ENCODE data around the gene HTT-AS. TPM values are rescaled to one million over a fixed set of nuclear protein-coding genes. Genes with fewer than 3 reads are reported as not detected.
"Not testable (repeated sequence)": the region's sequence is repeated elsewhere in the genome, so short reads cannot be mapped to it uniquely, and the experiment has no call there.

Gene HTT-AS
- total RNA-seq, 4 donors from 2014 or later, result not detected

DNA sequence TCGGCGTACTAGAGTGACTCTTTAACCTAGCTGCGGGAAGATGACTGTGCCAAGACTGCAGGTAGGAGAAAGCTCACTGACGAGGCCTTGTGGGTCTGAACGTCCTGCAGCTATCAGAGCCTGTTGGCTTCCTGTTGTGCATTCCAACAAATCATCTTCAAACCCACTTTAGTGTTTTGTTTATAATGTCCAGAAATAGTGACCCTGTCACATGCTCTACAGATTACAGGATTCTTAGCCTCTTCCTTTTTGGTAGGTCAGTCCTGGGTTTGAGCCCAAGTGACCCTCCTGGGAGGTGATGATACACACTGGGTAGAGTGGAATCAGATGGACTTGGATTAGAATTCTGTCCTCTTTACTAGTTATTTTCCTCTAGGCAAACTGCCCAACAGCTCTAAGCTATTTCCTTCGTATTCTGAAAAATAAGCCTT, 33.4 kb upstream of the HTT-AS start:
- peak; percentile 40 to 48 for DNase-seq (ENCODE audit: low spot score in 2 of 2)
- TF ChIP-seq, protein P1, sequence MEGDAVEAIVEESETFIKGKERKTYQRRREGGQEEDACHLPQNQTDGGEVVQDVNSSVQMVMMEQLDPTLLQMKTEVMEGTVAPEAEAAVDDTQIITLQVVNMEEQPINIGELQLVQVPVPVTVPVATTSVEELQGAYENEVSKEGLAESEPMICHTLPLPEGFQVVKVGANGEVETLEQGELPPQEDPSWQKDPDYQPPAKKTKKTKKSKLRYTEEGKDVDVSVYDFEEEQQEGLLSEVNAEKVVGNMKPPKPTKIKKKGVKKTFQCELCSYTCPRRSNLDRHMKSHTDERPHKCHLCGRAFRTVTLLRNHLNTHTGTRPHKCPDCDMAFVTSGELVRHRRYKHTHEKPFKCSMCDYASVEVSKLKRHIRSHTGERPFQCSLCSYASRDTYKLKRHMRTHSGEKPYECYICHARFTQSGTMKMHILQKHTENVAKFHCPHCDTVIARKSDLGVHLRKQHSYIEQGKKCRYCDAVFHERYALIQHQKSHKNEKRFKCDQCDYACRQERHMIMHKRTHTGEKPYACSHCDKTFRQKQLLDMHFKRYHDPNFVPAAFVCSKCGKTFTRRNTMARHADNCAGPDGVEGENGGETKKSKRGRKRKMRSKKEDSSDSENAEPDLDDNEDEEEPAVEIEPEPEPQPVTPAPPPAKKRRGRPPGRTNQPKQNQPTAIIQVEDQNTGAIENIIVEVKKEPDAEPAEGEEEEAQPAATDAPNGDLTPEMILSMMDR (IDR thresholded peaks at IDR 0.05), result no peak
- TF ChIP-seq EP300 (IDR thresholded peaks at IDR 0.05), result peak in 1 of 2 donors; percentile 18
- 74 to 76% methylated on average over 6 of the region's 6 CpGs for WGBS, 2 donors
- H3K27me3 ChIP-seq, result no peaks in the 10 kb centered on the region
- peak overlapping the region in 2 of 4 donors; percentile 71 to 72 for H3K27ac ChIP-seq
- peaks cover 0 to 29% (median 0%) of the 10 kb centered on the region in 4 donors for H3K4me1 ChIP-seq
- no peak overlapping the region for H3K4me3 ChIP-seq
- H3K9me3 ChIP-seq, result no peaks in the 10 kb centered on the region
- H3K36me3 ChIP-seq, result peaks cover 0 to 74% (median 8%) of the 10 kb centered on the region in 3 donors

DNA sequence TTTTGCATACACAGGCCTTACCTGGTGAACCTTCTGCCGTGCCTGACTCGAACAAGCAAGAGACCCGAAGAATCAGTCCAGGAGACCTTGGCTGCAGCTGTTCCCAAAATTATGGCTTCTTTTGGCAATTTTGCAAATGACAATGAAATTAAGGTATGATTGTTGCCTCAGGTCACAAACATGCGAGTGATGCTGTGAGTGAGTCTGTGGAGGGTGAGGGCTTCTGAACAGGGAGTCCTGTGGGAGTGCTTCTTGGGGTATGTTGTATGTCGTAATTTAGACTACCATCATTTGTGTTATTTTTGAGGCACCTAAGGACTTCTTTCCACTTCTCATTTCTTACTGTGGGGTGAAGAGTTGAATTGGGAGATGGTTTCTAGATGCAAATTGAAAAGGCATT, 32.9 kb upstream of the HTT-AS start:
- TF ChIP-seq, protein P1 (IDR thresholded peaks at IDR 0.05), result no peak
- TF ChIP-seq EP300 (IDR thresholded peaks at IDR 0.05) (no peak), POLR2A (IDR thresholded peaks at IDR 0.05) (no peak)
- Histone ChIP-seq H3K9me3 (no peaks in the 10 kb centered on the region), H3K4me1 (peaks cover 0 to 28% (median 0%) of the 10 kb centered on the region in 4 donors), H3K27ac (peak overlapping the region in 3 of 4 donors; percentile 1 to 72 (median 71)), H3K36me3 (peaks cover 0 to 76% (median 8%) of the 10 kb centered on the region in 3 donors), H3K4me3 (no peak overlapping the region), H3K27me3 (no peaks in the 10 kb centered on the region)
- DNase-seq (ENCODE audit: low spot score in 2 of 2), result no peak
- WGBS, 2 donors, result 88 to 91% methylated on average over 5 of the region's 5 CpGs

DNA sequence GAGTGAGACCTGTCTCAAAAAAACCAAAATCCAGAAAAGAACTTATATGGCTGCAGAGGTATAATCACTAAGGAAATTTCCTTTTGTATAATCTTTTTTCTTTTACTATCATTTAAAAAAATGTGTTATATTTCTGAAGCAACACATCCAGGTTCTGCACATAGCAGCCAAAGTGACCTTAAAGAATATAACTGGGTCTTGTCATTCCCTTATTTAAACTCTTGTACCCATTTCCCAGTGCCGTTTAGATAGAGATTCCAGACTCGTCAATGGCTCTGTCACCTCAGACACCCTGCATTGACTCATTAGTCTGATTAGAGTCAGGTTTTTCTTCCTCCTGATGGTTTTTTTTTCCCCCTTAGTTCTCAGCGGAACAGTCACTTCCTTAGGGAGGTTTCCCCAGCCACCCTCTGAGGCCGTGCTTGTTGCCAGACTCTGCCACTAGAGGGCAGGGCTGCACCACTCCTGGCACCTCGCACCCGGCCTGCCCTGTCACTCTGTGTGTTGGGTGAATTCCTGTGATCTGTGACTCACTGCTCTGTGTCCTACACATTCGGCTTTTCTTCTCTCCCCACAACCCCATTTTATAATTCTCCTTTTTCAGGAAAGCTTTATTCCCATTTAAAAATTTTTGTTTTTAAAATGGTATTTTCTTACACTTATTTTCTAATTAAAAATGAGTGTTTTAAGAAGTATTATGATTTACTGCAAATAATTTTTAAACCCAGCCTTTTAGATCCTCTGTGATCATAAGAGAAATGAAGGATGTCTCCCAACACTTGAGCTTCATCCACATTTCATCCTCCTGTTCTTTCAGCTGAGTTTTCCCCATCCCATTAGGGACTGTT, 32.2 kb upstream of the HTT-AS start:
- Histone ChIP-seq H3K27ac (peak overlapping the region in 3 of 4 donors; percentile 1 to 72 (median 71)), H3K27me3 (no peaks in the 10 kb centered on the region), H3K9me3 (no peaks in the 10 kb centered on the region), H3K4me1 (peaks cover 0 to 25% (median 0%) of the 10 kb centered on the region in 4 donors), H3K36me3 (peaks cover 0 to 75% (median 8%) of the 10 kb centered on the region in 3 donors), H3K4me3 (no peak overlapping the region)
- TF ChIP-seq EP300 (IDR thresholded peaks at IDR 0.05) (peak in 1 of 2 donors; percentile 58), POLR2A (IDR thresholded peaks at IDR 0.05) (no peak)
- TF ChIP-seq, protein P1 (IDR thresholded peaks at IDR 0.05), result peak; percentile 86 to 97 (median 92)
- WGBS, 2 donors, result 3 to 8% methylated on average over 7 of the region's 7 CpGs
- DNase-seq (ENCODE audit: low spot score in 2 of 2), result peak; percentile 81 to 89

DNA sequence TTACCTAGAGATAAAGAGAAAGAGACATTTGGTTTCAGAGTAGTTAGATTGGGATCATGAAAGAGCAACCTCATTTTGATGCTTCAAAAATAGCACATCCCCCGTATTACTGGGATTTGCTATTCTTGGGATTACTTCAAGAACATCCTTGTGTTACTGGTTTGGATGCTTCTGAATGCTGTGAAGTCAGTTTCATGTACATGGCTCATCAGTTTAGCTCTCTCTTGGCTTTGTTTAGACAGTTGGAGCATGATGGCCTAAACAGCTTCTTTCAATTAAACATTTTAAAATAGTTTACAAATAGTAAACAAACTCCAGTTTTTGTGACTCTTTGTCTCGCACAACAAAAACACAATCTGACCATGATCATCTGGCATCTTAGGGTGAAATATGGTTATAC, 24.0 kb upstream of the HTT-AS start:
- peaks cover 0 to 3% (median 0%) of the 10 kb centered on the region in 4 donors for H3K4me1 ChIP-seq
- no peak overlapping the region for H3K4me3 ChIP-seq
- H3K27me3 ChIP-seq, result no peaks in the 10 kb centered on the region
- WGBS, 2 donors, result 56 to 59% methylated on average over 2 of the region's 2 CpGs
- H3K27ac ChIP-seq, result no peak overlapping the region
- H3K36me3 ChIP-seq, result peaks cover 0 to 58% (median 6%) of the 10 kb centered on the region in 3 donors
- TF ChIP-seq, protein P1 (IDR thresholded peaks at IDR 0.05), result no peak
- TF ChIP-seq EP300 (IDR thresholded peaks at IDR 0.05) (no peak), POLR2A (IDR thresholded peaks at IDR 0.05) (no peak)
- H3K9me3 ChIP-seq, result no peaks in the 10 kb centered on the region
- no peak for DNase-seq (ENCODE audit: low spot score in 2 of 2)

GRCh38 chr4:3096202-3096601, 21.9 kb upstream of the HTT-AS start:
- peaks cover 0 to 3% (median 0%) of the 10 kb centered on the region in 4 donors for H3K4me1 ChIP-seq
- peaks cover 0 to 57% (median 6%) of the 10 kb centered on the region in 3 donors for H3K36me3 ChIP-seq
- no peaks in the 10 kb centered on the region for H3K9me3 ChIP-seq
- TF ChIP-seq EP300 (IDR thresholded peaks at IDR 0.05) (no peak), POLR2A (IDR thresholded peaks at IDR 0.05) (no peak)
- TF ChIP-seq, protein P1 (IDR thresholded peaks at IDR 0.05), result no peak
- no peak overlapping the region for H3K4me3 ChIP-seq
- H3K27ac ChIP-seq, result no peak overlapping the region
- H3K27me3 ChIP-seq, result no peaks in the 10 kb centered on the region
- 94% methylated on average over 3 of the region's 3 CpGs for WGBS, 2 donors
- DNase-seq (ENCODE audit: low spot score in 2 of 2), result no peak

DNA sequence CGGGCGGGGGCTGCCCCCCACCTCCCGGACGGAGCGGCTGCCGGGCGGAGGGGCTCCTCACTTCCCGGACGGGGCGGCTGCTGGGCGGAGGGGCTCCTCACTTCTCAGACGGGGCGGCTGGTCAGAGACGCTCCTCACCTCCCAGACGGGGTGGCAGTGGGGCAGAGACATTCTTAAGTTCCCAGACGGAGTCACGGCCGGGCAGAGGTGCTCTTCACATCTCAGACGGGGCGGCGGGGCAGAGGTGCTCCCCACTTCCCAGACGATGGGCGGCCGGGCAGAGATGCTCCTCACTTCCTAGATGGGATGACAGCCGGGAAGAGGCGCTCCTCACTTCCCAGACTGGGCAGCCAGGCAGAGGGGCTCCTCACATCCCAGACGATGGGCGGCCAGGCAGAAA, 20.4 kb upstream of the HTT-AS start:
- H3K4me1 ChIP-seq; H3K27ac ChIP-seq; H3K9me3 ChIP-seq; H3K27me3 ChIP-seq; DNase-seq (ENCODE audit: low spot score in 2 of 2); H3K4me3 ChIP-seq: not testable (repeated sequence)
- WGBS, 2 donors, result 90 to 98% methylated on average over 5 to 19 of the region's 28 CpGs
- H3K36me3 ChIP-seq, result peaks cover 0 to 49% (median 0%) of the 10 kb centered on the region in 3 donors

All from tibial nerve (tissue), 4 donors.